WTC11 (cell line): ENCODE data around the gene SCD5. TPM values are rescaled to one million over a fixed set of nuclear protein-coding genes. Genes with fewer than 3 reads are reported as not detected.

Experiments used
- ATAC-seq: fragments of 200-7000 bp; cut with Tn5 transposase; 2 replicates; pipeline ENCODE4 v1.10.0; 2021; ENCODE audit warnings: mild to moderate bottlenecking, moderate library complexity
- CTCF ChIA-PET: fragments of 300-600 bp; sonication (Branson Sonifier 250); formaldehyde crosslinking; loops from one replicate; lab custom pipeline; 2021; ENCODE audit warnings: antibody characterized with exemption; lab: Charles Lee
- POLR2A ChIA-PET: fragments of 350-600 bp; sonication (Branson Sonifier 250); formaldehyde crosslinking; loops from one replicate; lab custom pipeline; 2021; ENCODE audit warnings: antibody characterized with exemption; lab: Charles Lee
- DNase-seq: peaks from one replicate; pipeline ENCODE4 v3.0.0; 2021; ENCODE audit warnings: low spot score
- H3K27ac Mint-ChIP-seq: 2 replicates; pipeline ENCODE4 v1.8.0; 2021; ENCODE audit warnings: mixed read lengths
- H3K27me3 Mint-ChIP-seq: 2 replicates; pipeline ENCODE4 v1.8.0; 2021; ENCODE audit warnings: low read depth, mild to moderate bottlenecking, moderate library complexity, mixed read lengths
- H3K36me3 Mint-ChIP-seq: 2 replicates; pipeline ENCODE4 v1.8.0; 2021; ENCODE audit warnings: mixed read lengths
- H3K4me1 Mint-ChIP-seq: 2 replicates; pipeline ENCODE4 v1.8.0; 2022; ENCODE audit warnings: mixed read lengths
- H3K4me3 Mint-ChIP-seq: 2 replicates; pipeline ENCODE4 v1.8.0; 2021; ENCODE audit warnings: mild to moderate bottlenecking, moderate library complexity, mixed read lengths
- H3K9me3 Mint-ChIP-seq: 2 replicates; pipeline ENCODE4 v1.8.0; 2021; ENCODE audit warnings: mixed read lengths
- AFF4 ChIP-seq: sonication (generic); formaldehyde crosslinking; IDR thresholded peaks from 2 replicates; pipeline ENCODE4 v1.8.1; 2023; ENCODE audit warnings: mild to moderate bottlenecking, missing genetic modification reagents, borderline replicate concordance
- ATF6 ChIP-seq: sonication (generic); formaldehyde crosslinking; IDR thresholded peaks from 2 replicates; pipeline ENCODE4 v1.8.1; 2023; ENCODE audit warnings: mild to moderate bottlenecking, missing genetic modification reagents
- CBFB ChIP-seq: sonication (generic); formaldehyde crosslinking; IDR thresholded peaks from 2 replicates; pipeline ENCODE4 v1.8.1; 2022; ENCODE audit warnings: mild to moderate bottlenecking, low read depth, missing genetic modification reagents
- CREB1 ChIP-seq: sonication (generic); formaldehyde crosslinking; IDR thresholded peaks from 2 replicates; pipeline ENCODE4 v1.8.0; 2023; ENCODE audit warnings: mild to moderate bottlenecking, missing genetic modification reagents
- ELF4 ChIP-seq: sonication (generic); formaldehyde crosslinking; IDR thresholded peaks from 2 replicates; pipeline ENCODE4 v1.8.1; 2022; ENCODE audit warnings: low read depth, mild to moderate bottlenecking, moderate library complexity, missing genetic modification reagents
- GRHL2 ChIP-seq: fragments of 250-450 bp; sonication (Bioruptor Pico); IDR thresholded peaks from 2 replicates; pipeline ENCODE4 v1.8.0; 2022; ENCODE audit warnings: mild to moderate bottlenecking, moderate library complexity; ENCODE audit not compliant: insufficient replicate concordance, severe bottlenecking
- NFATC4 ChIP-seq: fragments of 250-450 bp; sonication (Bioruptor Pico); IDR thresholded peaks from 2 replicates; pipeline ENCODE4 v1.9.0; 2021; ENCODE audit warnings: mild to moderate bottlenecking
- OVOL2 ChIP-seq: fragments of 250-450 bp; sonication (Bioruptor Pico); IDR thresholded peaks from 2 replicates; pipeline ENCODE4 v1.9.0; 2021; ENCODE audit warnings: mild to moderate bottlenecking, borderline replicate concordance
- PREB ChIP-seq: sonication (generic); formaldehyde crosslinking; IDR thresholded peaks from 2 replicates; pipeline ENCODE4 v1.8.1; 2022; ENCODE audit warnings: mild to moderate bottlenecking, missing genetic modification reagents, moderate library complexity, borderline replicate concordance
- SOX15 ChIP-seq: fragments of 250-450 bp; sonication (Bioruptor Pico); IDR thresholded peaks from 2 replicates; pipeline ENCODE4 v1.9.0; 2021; ENCODE audit warnings: mild to moderate bottlenecking
- TEAD1 ChIP-seq: sonication (generic); formaldehyde crosslinking; IDR thresholded peaks from 2 replicates; pipeline ENCODE4 v1.8.0; 2022; ENCODE audit warnings: mild to moderate bottlenecking, missing genetic modification reagents
- USF2 ChIP-seq: sonication (generic); formaldehyde crosslinking; IDR thresholded peaks from 2 replicates; pipeline ENCODE4 v1.8.1; 2023; ENCODE audit warnings: mild to moderate bottlenecking, missing genetic modification reagents, moderate library complexity
- ZBTB43 ChIP-seq: sonication (generic); formaldehyde crosslinking; IDR thresholded peaks from 2 replicates; pipeline ENCODE4 v1.8.1; 2023; ENCODE audit warnings: mild to moderate bottlenecking, missing genetic modification reagents
- ZNF232 ChIP-seq: sonication (generic); formaldehyde crosslinking; IDR thresholded peaks from 2 replicates; pipeline ENCODE4 v1.8.0; 2022; ENCODE audit warnings: mild to moderate bottlenecking, missing genetic modification reagents
- ZNF425 ChIP-seq: fragments of 250-450 bp; sonication (Bioruptor Pico); conservative IDR thresholded peaks from 2 replicates; pipeline ENCODE4 v1.9.0; 2021; ENCODE audit warnings: mild to moderate bottlenecking
- total RNA-seq: library from RNA; stranded (reverse); gene quantifications from 3 replicates; pipeline ENCODE4 v1.2.3, GENCODE V29; 2021

SCD5 gene
- total RNA-seq, 1 experiment from 2014 or later, result 6.3 TPM

GRCh38 chr4:82754513-82755165 is 44.0 kb downstream of the SCD5 start:
- H3K36me3 Mint-ChIP-seq, result no peaks in the 10 kb centered on the region
- H3K9me3 Mint-ChIP-seq, result no peaks in the 10 kb centered on the region
- H3K4me1 Mint-ChIP-seq, result peaks cover 10% of the 10 kb centered on the region
- no peaks in the 10 kb centered on the region for H3K27me3 Mint-ChIP-seq
- POLR2A ChIA-PET, result no interaction called here
- no peak overlapping the region for H3K27ac Mint-ChIP-seq
- DNase-seq (no peak), ATAC-seq (no peak)
- CTCF ChIA-PET, result interaction anchor here (0.7 to 2.4 kb wide), 5 partner anchors 12 to 292 kb away, joined by 3 to 7 read pairs (median 3); no protein-coding TSS in a partner anchor
- H3K4me3 Mint-ChIP-seq, result no peak overlapping the region
- no peak for TF ChIP-seq NFATC4 (CRISPR knock-in tag)
- no peak for TF ChIP-seq SOX15 (CRISPR knock-in tag)
- TF ChIP-seq ELF4 (CRISPR knock-in tag), result no peak
- TF ChIP-seq, all 79 proteins: peak for 0

GRCh38 chr4:82753725-82754410 is 44.7 kb downstream of the SCD5 start:
- TF ChIP-seq PREB (no peak), ATF6 (CRISPR knock-in tag) (no peak), NFATC4 (CRISPR knock-in tag) (no peak), CREB1 (CRISPR knock-in tag) (no peak), TEAD1 (no peak), OVOL2 (CRISPR knock-in tag) (no peak)
- no peaks in the 10 kb centered on the region for H3K9me3 Mint-ChIP-seq
- H3K27me3 Mint-ChIP-seq, result no peaks in the 10 kb centered on the region
- no peak overlapping the region for H3K4me3 Mint-ChIP-seq
- no peaks in the 10 kb centered on the region for H3K36me3 Mint-ChIP-seq
- CTCF ChIA-PET, result interaction anchor here (0.7 to 2.4 kb wide), 4 partner anchors 11 to 291 kb away, joined by 3 to 7 read pairs (median 4); no protein-coding TSS in a partner anchor
- no peak overlapping the region for H3K27ac Mint-ChIP-seq
- no peak for DNase-seq
- POLR2A ChIA-PET, result no interaction called here
- ATAC-seq, result no peak
- peaks cover 5% of the 10 kb centered on the region for H3K4me1 Mint-ChIP-seq

GRCh38 chr4:82753238-82753637 is 45.4 kb downstream of the SCD5 start:
- Mint-ChIP-seq H3K9me3 (no peaks in the 10 kb centered on the region), H3K27ac (no peak overlapping the region), H3K4me3 (no peak overlapping the region), H3K27me3 (no peaks in the 10 kb centered on the region), H3K4me1 (peaks cover 8% of the 10 kb centered on the region), H3K36me3 (no peaks in the 10 kb centered on the region)
- ChIA-PET CTCF (interaction anchor here (1.4 to 2.4 kb wide), 2 partner anchors 11 to 14 kb away, joined by 3 to 7 read pairs; no protein-coding TSS in a partner anchor), POLR2A (no interaction called here)
- TF ChIP-seq GRHL2 (CRISPR knock-in tag) (no peak), OVOL2 (CRISPR knock-in tag) (no peak), ZNF232 (no peak), ZNF425 (no peak), USF2 (no peak), ZBTB43 (CRISPR knock-in tag) (no peak), CBFB (no peak), AFF4 (CRISPR knock-in tag) (no peak)
- ATAC-seq, result no peak
- no peak for DNase-seq
